Bronchial smooth muscle cell (primary cell): ENCODE data around the gene OR5I1. TPM values are rescaled to one million over a fixed set of nuclear protein-coding genes. Genes with fewer than 3 reads are reported as not detected.

Experiments used
- total RNA-seq: library from RNA; depleted of rRNA; stranded (reverse); fragments of >200 nt; gene quantifications from 2 replicates; pipeline ENCODE4 v1.2.1, GENCODE V29; 2014

The OR5I1 gene
- total RNA-seq: not detected in 2 replicates

GRCh38 chr11:55936300-55936699, at the start of gene OR5I1:
Gene OR5I1 (minus strand): TSS chr11:55936400. CDS start chr11:55936400, 0 bp downstream.

GRCh38 chr11:55969845-55970244, 33.6 kb upstream of the OR5I1 start, which contains the start of gene OR10AG1:
Gene OR10AG1 (minus strand): TSS chr11:55969945. CDS start chr11:55969907, 38 bp downstream.

GRCh38 chr11:55914482-55914881, 21.7 kb downstream of the OR5I1 start, which contains the start of gene OR5W2:
Gene OR5W2 (minus strand): TSS chr11:55914582. CDS start chr11:55914582, 0 bp downstream.

Other genes starting within 250 kb of the OR5I1 start
- gene OR5D13, start 163.0 kb downstream of the OR5I1 start, total RNA-seq: not detected in 2 replicates
- gene OR5D14, start 140.8 kb downstream of the OR5I1 start, total RNA-seq: not detected in 2 replicates
- not detected in 2 replicates for gene OR5L1, start 125.0 kb downstream of the OR5I1 start, total RNA-seq
- not detected in 2 replicates for gene OR5D18, start 116.8 kb downstream of the OR5I1 start, total RNA-seq
- gene OR5L2, start 109.2 kb downstream of the OR5I1 start, total RNA-seq: not detected in 2 replicates
- gene OR5D16, start 97.6 kb downstream of the OR5I1 start, total RNA-seq: not detected in 2 replicates
- gene TRIM51, start 53.1 kb downstream of the OR5I1 start, total RNA-seq: not detected in 2 replicates
- gene OR5W2, start 21.8 kb downstream of the OR5I1 start, total RNA-seq: not detected in 2 replicates
- not detected in 2 replicates for gene OR10AG1, start 33.5 kb upstream of the OR5I1 start, total RNA-seq
- not detected in 2 replicates for gene OR5F1, start 58.2 kb upstream of the OR5I1 start, total RNA-seq
- not detected in 2 replicates for gene OR5AS1, start 91.3 kb upstream of the OR5I1 start, total RNA-seq
- not detected in 2 replicates for gene OR8I2, start 156.9 kb upstream of the OR5I1 start, total RNA-seq
- gene OR8H2, start 167.3 kb upstream of the OR5I1 start, total RNA-seq: not detected in 2 replicates
- gene OR8H3, start 186.0 kb upstream of the OR5I1 start, total RNA-seq: not detected in 2 replicates
- not detected in 2 replicates for gene OR8J3, start 203.8 kb upstream of the OR5I1 start, total RNA-seq
- gene OR8K5, start 223.9 kb upstream of the OR5I1 start, total RNA-seq: not detected in 2 replicates
- not detected in 2 replicates for gene OR5J2, start 240.2 kb upstream of the OR5I1 start, total RNA-seq